CMK (cell line): ENCODE results near the gene PPP1R37.
A peak's percentile ranks its signal among the peaks of the same experiment; 100 is the strongest.

Experiments
- DNase-seq: peaks from one replicate; pipeline ENCODE4 v3.0.0-alpha.2; 2010; ENCODE audit warnings: low read depth

Gene PPP1R37, protein sequence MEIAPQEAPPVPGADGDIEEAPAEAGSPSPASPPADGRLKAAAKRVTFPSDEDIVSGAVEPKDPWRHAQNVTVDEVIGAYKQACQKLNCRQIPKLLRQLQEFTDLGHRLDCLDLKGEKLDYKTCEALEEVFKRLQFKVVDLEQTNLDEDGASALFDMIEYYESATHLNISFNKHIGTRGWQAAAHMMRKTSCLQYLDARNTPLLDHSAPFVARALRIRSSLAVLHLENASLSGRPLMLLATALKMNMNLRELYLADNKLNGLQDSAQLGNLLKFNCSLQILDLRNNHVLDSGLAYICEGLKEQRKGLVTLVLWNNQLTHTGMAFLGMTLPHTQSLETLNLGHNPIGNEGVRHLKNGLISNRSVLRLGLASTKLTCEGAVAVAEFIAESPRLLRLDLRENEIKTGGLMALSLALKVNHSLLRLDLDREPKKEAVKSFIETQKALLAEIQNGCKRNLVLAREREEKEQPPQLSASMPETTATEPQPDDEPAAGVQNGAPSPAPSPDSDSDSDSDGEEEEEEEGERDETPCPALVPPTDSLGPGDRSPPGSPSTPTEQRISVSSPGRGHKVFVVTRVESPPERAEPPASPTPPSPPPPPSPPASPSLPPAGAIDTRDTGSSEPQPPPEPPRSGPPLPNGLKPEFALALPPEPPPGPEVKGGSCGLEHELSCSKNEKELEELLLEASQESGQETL

DNA sequence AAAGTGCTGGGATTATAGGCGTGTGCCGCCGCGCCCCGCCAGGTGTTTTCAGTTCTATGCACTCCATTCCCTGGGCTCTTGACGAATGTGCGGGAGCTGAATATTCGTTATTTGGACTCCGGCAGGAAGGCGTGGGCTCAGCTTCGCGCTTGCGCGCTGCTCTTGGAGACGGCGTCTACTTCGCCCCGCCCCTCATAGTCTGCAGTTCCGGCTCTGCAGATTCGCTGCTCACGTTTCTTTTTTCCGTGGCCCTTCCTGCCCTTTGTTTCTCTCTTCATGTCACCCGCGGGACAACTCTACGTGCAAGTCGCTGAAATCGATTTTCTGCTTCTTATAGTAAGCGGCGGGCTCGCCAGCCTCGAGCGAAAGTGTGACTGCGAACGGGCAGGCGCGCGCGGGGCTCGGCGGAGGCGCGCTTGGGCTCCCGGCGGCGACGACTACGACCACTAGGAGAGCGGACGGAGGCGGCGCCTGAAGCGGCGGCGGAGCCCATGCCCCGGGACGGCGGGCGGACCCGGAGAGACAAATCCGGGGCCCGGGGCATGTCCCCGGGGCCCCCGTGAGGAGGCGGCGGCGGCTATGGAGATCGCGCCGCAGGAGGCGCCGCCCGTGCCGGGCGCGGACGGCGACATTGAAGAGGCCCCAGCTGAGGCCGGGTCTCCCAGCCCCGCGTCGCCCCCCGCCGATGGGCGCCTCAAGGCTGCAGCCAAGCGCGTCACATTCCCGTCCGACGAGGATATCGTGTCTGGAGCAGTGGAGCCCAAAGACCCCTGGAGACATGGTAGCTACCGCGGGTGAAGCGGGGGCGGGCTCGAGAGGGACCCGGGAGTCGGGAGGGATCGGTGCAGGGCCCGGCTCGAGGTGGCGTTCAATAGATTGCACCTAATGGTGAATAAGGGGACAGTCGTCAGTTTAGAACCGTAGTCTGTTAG is at the start of gene PPP1R37:
Gene PPP1R37 (plus strand): TSS at position 433 of the 932 bp plus-strand sequence. CDS start 147 bp downstream, at position 580.
- DNase-seq: peak; percentile 89

DNA sequence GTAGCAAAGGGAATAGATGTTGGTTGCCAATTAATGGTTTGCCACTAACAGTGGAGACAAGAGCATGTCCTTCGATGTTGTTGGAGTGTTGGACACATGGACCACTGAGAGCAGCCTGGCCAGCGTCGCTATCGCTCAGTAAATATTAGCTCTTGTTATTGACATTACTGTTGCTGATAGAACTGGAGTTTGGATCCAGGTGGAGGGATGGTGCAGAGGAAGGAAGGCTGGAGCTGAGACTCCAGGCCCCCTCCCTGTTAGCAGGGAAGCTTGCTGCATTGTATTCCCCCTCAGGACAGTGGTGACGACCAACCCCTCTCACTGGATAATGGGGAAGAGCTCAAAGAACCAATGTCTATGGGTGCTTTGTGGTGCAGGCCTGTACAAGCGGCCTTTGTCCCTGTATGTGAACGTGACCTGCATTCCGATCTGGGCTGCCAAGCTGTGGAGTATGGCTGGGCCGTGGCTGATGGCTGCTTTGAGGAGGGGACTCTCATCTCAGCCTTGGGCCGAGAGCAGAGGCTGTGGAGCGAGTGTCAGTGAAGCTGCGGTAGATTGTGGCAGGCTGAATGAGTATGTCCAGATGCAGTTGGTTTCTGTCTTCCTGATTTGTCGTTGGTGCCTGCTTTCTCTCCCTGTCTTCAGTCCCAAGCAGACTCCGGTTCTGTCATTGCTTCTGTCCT is 47.2 kb upstream of the PPP1R37 start:
- DNase-seq: no peak

DNA sequence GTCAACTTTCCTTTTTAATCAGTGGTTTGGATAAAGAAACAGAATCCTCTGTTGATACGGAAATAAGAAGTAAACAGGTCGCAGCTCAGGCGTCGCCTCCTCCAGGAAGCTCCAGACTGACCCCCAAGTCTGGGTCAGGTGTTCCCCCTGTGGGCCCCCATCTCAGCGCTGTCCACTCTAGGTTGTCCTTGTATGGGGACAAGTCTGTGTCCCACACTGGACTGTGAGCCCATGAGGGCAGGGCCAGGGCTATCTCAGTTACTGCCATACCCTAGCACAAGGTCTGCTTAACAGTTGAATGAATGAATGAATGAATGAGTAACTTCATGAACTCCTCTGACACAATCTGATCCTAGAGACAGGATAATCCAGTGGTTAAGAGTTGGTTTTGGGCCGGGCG is 46.6 kb upstream of the PPP1R37 start:
- DNase-seq: no peak

DNA sequence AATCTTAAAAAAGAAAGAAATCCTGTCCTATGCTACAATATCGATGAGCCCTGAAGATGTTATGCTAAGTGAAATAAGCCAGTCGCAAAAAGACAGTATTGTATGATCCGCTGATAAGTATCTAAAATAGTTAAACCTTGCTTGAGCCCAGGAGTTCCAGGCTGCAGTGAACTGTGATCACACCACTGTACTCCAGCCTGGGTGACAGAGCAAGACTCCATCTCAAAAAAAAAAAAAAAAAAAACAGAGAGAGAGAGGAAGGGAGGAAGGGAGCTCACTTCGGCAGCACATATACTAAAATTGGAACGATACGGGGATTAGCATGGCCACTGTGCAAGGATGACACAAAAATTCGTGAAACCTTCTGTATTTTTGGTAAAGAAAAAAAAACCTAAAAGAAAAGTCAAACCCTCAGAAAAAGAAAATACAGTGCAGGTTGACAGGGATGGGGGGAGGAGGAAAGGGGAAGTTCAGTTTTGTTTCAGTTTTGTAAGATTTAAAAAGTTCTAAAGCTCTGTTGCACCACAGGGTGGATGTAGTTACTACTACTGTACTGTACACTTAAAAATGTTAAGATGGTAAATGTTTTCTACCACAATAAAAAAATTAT is 45.7 kb upstream of the PPP1R37 start:
- no peak for DNase-seq

DNA sequence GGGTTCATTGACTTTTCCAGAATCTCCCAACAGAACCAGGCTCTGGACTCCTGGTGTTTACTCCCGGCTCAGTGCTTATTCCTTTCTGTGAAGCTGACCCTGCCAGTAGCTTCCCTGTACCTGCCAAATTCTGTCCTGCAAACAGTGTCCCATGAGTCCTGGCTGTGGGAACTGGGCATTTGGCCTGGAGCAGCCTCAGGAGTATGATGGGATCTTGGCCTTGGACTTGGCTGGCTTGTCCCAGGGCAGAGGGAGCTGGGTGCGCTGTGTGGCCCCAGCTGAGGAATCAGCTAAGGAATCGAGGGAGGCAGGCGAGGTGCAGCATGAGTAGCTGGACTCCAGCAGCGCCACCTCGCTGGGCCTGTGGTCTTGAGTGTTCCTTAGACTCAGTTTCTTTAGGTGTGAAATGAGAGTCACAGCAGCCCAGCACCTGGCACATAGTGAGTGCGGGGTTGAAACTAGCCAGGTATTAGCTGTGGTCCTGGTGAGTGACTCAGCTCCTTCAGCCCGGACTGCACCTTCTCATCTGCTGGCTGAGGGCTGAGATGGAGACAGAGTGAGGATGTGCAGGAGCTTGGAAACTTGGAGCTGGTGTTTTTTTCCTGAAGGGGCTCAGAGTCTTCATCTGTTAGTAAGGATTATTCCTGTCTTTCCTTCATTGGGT is 43.8 kb upstream of the PPP1R37 start:
- no peak for DNase-seq

DNA sequence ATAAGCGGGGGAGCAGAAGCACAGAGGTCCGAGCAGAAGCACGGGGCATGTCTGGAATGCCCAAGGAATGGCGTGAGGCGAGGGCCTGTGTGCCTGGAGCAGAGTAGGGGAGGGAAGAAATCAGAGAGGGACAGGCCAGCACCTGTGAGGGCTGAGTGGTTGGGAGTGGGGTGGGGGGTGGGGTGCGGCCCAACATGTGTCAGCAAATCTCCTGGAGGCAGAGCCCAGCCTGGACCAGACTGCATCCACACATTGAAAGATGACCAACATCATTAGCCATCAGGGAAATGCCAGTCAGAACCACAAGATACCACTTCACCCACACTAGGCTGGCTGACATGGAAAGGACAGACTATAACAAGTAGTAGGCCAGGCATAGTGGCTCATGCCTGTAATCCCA is 42.9 kb upstream of the PPP1R37 start:
- no peak for DNase-seq

DNA sequence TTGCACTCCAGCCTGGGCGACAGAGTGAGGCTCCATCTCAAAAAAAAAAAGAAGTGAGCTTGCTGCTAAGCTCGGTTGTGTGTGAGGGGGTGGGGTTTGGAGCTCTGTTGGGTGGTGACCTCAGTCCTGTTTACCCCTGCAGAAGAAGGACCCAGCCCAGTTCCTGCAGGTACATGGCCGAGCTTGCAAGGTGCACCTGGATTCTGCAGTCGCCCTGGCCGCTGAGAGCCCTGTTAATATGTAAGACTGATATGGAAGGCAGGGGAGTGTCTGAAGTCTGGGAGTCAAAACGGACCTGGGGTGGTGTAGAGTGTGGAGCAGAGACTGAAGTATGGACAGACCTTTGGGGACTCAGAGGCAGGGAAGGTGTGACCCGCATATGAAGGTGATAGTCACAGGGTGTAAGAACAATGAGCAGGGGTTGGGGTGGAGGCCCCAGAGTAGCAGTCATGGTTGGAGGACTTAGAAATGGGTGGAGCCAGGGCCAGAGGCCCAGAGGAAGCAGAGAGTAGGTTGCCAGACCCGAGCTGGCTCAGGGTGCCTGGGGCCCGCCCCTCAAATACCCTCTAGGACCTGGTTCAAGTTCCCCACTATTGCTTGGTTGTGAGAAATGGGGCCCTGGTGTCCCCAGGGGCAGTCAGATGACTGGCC is 40.9 kb upstream of the PPP1R37 start:
- DNase-seq: no peak

DNA sequence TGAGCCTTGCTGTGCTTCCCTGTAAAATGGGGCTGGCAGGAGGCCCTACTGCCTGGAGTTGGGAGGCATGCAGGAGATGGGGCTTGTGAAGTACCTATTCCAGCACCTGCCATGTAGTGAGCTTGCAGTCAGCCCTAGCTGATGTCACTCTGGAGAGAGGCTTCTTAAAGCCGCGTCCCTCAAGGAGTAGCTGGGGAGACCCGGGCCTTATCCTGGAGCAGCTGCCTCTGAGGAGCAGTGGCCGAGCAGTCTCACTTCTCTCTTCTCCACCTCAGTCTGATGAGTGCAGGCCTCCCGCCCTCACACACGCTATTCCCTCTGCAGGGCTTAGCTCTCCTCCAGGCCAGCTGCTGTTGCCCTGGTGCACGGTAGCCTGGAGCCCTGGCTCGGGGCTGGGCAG is 36.1 kb upstream of the PPP1R37 start:
- no peak for DNase-seq

DNA sequence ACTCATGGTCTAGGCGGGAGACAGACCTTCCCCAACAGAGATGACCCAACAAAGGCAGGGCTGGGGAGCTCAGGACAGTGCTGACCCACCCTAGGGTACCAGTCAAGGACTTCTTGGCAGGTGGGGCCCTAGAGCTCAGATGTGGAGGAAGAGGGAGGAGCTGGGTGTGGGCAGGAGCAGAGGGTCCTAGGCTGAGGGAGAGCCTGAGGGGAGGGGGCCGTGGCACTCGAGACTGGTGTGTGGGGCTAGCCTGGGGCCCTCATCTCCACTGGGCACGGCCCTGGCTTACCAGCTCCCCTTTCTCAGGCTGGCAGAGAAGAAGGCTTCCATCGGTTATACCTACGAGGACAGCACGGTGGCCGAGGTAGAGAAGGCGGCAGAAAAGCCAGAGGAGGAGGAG is 35.5 kb upstream of the PPP1R37 start:
- DNase-seq: no peak

DNA sequence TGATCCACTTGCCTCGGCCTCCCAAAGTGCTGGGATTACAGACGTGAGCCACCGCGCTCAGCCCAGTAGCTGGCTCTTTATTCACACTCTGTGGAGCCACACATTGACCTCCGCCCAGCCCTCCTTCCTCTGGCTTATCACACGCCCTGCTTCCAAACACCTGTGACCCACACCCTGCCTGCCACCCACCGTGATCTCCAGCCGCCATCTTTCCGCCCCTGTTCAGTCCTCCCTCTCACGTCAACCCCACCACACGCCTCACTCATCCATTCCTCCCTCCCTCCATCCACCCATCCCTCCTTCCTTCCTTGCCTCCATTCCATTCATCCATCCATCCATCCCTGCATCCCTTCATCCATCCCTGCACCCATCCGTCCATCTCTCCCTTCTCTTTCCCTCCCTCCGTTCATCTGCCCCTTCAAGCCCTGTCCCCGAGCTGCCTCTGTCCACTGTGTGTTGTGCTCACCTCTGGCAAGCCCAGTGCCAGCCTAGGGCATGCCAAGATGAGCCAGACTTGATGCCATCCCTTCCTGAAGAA is 34.3 kb upstream of the PPP1R37 start:
- no peak for DNase-seq

DNA sequence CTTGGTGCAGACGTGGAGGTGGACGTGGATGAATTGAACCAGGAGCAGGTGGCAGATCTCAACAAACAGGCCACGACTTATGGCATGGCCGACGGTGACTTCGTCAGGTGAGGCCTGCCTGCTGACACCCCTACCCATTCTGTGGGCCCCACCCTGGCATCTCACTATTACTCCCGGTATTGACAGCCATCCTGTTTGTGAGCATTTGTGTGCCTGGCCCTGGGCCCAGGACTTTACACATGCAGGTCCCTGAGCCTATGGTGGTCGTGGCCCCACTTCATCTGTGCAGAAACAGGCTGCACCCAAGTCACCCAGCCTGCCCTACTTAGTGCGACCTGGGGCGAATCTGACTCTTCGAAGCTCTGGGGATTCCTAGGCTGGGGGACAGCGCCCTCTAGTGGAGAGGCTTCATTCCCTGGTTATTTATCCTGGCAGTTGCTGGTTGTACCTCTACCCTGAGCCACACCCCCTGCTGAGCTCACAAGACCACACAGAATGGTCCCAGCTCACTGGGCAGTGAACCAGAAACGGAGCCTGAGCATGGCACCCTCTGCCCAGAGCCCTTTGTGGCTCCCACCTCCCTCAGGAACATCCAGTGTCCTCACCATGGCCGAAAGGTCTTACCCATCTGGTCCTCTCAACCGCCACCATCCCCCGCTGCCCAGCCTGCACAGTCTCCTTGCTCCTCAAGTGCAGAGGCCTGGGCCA is 33.6 kb upstream of the PPP1R37 start:
- DNase-seq: peak; percentile 38

DNA sequence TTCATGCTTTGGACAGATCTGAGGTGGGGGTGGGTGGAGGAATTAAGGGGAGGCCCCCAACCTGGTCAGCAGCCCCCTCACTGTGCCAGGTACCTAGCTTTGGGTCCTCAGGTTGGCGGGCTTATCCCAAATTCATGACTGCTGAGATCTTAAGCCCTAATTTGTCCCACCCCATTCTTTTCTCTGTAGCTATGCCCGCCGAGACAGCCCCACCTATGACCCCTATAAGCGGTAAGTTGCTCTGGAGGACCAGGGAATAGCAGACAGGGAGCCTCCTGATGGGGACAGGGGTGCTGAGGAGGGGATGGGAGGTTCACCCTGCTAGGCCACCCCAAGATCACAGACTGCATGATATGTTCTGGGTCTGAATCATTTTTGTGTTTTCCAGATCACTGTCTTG is 31.0 kb upstream of the PPP1R37 start:
- DNase-seq: no peak

DNA sequence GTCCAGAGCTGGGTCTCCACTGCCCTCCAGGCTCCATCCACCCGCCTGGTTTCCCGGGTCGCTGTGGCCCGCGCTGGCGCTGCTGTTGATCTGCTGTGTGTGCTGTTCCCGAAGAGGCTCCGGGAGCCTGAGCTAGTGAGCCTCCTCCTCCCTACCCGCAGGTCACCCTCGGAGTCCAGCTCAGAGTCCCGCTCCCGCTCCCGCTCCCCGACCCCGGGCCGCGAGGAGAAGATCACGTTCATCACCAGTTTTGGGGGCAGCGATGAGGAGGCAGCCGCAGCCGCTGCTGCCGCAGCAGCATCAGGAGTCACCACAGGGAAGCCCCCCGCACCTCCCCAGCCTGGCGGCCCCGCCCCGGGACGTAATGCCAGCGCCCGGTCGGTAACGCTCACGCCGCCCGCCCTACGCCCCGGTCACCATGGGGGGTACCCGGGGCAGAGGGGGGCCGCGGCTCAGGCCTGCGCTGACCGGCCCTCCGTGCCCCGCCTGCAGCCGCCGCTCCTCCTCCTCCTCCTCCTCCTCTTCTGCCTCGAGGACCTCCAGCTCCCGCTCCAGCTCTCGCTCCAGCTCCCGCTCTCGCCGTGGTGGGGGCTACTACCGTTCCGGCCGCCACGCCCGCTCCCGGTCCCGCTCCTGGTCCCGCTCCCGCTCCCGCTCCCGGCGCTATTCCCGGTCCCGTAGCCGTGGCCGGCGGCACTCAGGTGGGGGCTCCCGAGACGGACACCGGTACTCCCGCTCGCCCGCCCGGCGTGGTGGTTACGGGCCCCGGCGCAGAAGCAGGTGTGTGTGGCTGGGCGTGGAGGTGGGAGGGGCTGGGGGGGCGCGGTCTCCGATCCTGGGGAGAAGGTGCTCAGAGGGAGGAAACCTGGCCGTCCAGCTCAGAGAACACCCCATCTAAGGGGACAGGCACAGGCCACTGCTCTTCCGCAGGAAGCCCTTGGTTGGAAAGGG is 28.9 kb upstream of the PPP1R37 start:
- no peak for DNase-seq

DNA sequence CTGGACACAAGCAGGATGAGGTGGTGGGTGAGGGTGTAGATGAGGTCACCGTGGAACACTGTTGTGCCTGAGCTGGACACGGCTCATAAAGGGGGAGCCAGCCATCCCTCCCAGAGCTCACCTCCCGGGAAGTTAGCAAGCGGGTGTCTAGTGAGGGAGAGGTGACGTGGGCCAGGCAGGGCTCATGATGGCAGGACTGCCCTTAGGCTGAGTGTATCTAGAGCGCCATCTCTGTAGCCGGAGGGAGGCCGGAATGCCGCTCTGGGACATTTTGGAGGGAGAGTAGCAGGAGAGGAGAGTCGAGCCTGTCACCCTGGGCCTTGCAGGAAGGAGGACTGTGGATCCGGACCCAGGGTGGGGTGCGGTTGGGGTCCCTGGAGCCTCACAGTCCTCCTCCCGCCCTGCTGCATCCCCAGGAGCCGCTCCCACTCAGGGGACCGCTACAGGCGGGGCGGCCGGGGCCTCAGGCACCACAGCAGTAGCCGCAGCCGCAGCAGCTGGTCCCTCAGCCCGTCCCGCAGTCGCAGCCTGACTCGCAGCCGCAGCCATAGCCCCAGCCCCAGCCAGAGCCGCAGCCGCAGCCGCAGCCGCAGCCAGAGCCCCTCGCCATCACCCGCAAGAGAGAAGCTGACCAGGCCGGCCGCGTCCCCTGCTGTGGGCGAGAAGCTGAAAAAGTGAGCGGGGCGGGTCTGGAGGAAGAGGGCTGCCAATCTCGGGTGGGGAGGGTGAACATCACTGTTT is 25.9 kb upstream of the PPP1R37 start:
- DNase-seq: no peak

DNA sequence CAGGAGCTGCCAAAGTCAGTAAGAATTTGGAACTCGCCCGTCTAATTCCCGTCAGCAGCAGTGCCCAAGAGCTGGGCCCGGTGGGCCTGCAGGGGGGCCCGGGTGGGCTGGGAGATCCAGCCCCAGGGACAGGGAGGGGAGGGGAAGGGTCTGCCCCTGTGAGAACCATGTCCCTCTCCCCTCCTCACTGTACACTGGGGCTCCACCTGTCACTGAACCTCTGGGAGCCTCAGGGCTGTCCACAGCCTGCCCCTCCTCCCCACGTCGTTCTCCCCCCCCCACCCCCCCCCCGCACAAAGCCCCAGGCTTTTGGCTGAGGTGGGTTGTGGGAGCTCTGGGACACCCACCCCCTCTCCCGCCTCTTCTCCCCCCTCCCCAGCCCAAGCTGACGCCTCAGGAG is 24.9 kb upstream of the PPP1R37 start:
- no peak for DNase-seq

DNA sequence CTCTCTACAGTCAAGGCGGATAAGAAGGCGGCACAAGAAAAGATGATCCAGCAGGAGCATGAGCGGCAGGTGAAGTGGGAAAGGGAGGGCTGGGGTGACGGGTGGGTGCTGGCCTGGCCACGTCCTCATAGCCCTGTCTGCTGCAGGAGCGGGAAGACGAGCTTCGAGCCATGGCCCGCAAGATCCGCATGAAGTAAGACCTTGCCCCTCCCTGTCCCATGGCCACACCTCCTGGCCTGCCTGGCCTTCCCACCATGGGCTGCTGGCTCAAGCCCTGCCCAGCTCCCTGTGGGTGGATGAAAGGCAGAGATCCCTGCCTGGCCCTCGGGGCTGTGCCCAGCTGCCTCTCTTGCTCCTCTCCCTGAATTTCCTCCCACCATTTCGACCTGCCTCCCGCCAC is 23.9 kb upstream of the PPP1R37 start:
- DNase-seq: no peak

DNA sequence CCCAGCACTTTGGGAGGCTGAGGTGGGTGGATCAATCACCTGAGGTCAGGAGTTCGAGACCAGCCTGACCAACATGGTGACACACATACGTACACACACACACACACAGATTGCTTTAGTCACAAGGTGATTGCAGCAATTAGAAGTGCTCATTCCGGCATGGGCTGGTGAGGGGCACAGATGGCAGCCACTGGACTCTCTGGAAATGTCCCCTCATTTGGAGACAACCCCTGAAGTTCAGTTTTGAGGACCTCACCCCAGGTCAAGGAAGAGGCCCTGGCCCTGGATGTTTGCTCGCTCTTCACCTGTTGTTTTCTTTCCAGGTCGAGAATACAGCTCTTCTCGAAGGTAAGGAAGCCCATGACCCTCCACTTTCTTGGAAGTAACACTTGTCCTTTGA is 22.8 kb upstream of the PPP1R37 start:
- DNase-seq: no peak
